HepG2 (cell line): ENCODE data around the gene SEPTIN3. TPM values are rescaled to one million over a fixed set of nuclear protein-coding genes. Genes with fewer than 3 reads are reported as not detected.

Experiments used
- EEA1 ChIP-seq: sonication (generic); formaldehyde crosslinking; IDR thresholded peaks from 2 replicates; pipeline ENCODE4 v1.5.1; 2020; ENCODE audit warnings: mild to moderate bottlenecking, missing genetic modification reagents, borderline replicate concordance
- GLI4 ChIP-seq: sonication (generic); formaldehyde crosslinking; IDR thresholded peaks from 2 replicates; pipeline ENCODE4 v1.5.1; 2020; ENCODE audit warnings: missing genetic modification reagents, mild to moderate bottlenecking, moderate library complexity, borderline replicate concordance
- GTF3A ChIP-seq: sonication (generic); formaldehyde crosslinking; conservative IDR thresholded peaks from 2 replicates; pipeline ENCODE4 v1.4.0; 2020; ENCODE audit warnings: mild to moderate bottlenecking, missing genetic modification reagents
- MXD4 ChIP-seq: IDR thresholded peaks from 2 replicates; pipeline ENCODE4 v1.6.1; 2016; ENCODE audit warnings: mild to moderate bottlenecking, missing biosample characterization, missing genetic modification reagents
- PRMT3 ChIP-seq: sonication (generic); formaldehyde crosslinking; IDR thresholded peaks from 2 replicates; pipeline ENCODE4 v1.8.1; 2022; ENCODE audit warnings: low read depth, mild to moderate bottlenecking, moderate library complexity, missing genetic modification reagents, borderline replicate concordance
- ZNF44 ChIP-seq: sonication (generic); formaldehyde crosslinking; IDR thresholded peaks from 2 replicates; pipeline ENCODE4 v1.5.1; 2020; ENCODE audit warnings: mild to moderate bottlenecking, missing genetic modification reagents
- ZNF556 ChIP-seq: sonication (generic); formaldehyde crosslinking; IDR thresholded peaks from 2 replicates; pipeline ENCODE4 v1.4.0; 2020; ENCODE audit warnings: mild to moderate bottlenecking, missing genetic modification reagents, borderline replicate concordance
- ZNF652 ChIP-seq: IDR thresholded peaks from 2 replicates; pipeline ENCODE4 v1.6.1; 2016; ENCODE audit warnings: low read depth, borderline replicate concordance
- ZNF777 ChIP-seq: sonication (generic); formaldehyde crosslinking; IDR thresholded peaks from 2 replicates; pipeline ENCODE4 v1.4.0; 2020; ENCODE audit warnings: missing genetic modification reagents
- polyA plus RNA-seq, 8 experiments: library from polyadenylated mRNA; depleted of rRNA in 3 of 8; stranded (reverse) in 7 of 8; unstranded in 1 of 8; fragments of >200 nt; fragmentation: Illumina TruSeq in 4 of 8; extraction: Trizol in 4 of 8; gene quantifications; 2 replicates each; pipeline versions ENCODE4 v1.2.1 to v1.2.3, GENCODE V29; 2011 to 2016; ENCODE audit warnings: low read depth in 4 of 8, missing spikeins in 1 of 8, mixed read lengths in 1 of 8; ENCODE audit not compliant: insufficient read depth in 1 of 8
- total RNA-seq, 5 experiments: library from RNA; depleted of rRNA; stranded (reverse); fragments of >200 nt; fragmentation: Illumina TruSeq; extraction: Trizol; gene quantifications; 2 replicates each; pipeline ENCODE4 v1.2.3, GENCODE V29; 2016; ENCODE audit warnings: low read depth in 1 of 5
- TF ChIP-seq, protein P1 (sequence below): sonication (generic); formaldehyde crosslinking; IDR thresholded peaks from 2 replicates; pipeline ENCODE4 v1.4.0; 2020; ENCODE audit warnings: missing genetic modification reagents, borderline replicate concordance
- TF ChIP-seq, protein P2 (sequence below), 2 experiments: sonication (generic) in 1 of 2; formaldehyde crosslinking in 1 of 2; IDR thresholded peaks; 2 replicates each; pipeline versions ENCODE4 v1.6.1 to v1.9.0; 2014 to 2022; ENCODE audit warnings: antibody characterized with exemption in 1 of 2, borderline replicate concordance in 1 of 2, inconsistent platforms in 1 of 2, low read depth in 1 of 2, missing genetic modification reagents in 1 of 2
- TF ChIP-seq, protein P3 (sequence below): sonication (generic); formaldehyde crosslinking; IDR thresholded peaks from 2 replicates; pipeline ENCODE4 v1.4.0; 2020; ENCODE audit warnings: missing genetic modification reagents
- TF ChIP-seq, protein P4 (sequence below): sonication (generic); formaldehyde crosslinking; IDR thresholded peaks from 2 replicates; pipeline ENCODE4 v1.5.1; 2020; ENCODE audit warnings: mild to moderate bottlenecking, missing genetic modification reagents, borderline replicate concordance

The SEPTIN3 gene
- total and polyA plus RNA-seq, 2 of the 13 experiments (the other 11 are each of a cell fraction or from before 2014, with no cell fraction given), result 0.04 TPM; not detected in 1

DNA sequence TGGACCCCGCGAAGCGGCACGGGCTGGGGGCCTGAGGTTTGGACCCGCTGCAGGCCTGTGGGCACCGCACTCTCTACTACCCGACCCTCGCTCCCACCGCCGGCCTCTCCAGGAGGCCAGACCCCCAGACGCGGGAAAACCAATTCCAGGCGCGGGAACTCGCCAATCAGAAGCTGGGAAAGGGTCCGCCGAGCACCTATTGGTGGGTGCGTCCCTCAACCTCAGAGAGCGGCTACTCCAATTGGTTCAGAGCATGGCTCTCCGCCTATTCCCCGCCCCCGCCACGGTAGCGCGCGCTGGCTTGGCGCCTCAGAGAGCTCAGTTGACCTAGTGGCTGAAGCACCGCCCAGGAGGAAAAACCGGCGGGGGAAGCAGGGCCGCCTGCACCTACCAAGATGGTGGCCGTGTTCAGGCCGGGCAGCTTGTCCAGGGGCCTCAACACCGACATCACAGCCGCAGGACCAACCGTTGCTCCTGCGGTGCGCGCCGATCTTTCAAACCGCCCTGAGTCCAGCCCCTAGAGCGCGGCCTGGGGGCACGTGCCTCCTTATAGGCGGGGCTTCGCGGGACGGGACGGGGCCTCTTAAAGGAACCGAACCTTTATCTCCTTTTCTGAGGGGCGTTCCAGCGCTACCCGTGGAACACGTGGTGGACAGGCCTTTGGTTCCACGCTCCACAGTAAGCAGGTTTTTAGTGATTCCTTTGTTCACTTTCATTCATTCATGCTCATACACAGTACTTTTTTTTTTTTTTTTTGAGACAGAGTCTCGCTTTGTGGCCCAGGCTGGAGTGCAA lies 22.4 kb upstream of the SEPTIN3 start, which contains the start of gene CENPM (continued):
- TF ChIP-seq, protein P1, sequence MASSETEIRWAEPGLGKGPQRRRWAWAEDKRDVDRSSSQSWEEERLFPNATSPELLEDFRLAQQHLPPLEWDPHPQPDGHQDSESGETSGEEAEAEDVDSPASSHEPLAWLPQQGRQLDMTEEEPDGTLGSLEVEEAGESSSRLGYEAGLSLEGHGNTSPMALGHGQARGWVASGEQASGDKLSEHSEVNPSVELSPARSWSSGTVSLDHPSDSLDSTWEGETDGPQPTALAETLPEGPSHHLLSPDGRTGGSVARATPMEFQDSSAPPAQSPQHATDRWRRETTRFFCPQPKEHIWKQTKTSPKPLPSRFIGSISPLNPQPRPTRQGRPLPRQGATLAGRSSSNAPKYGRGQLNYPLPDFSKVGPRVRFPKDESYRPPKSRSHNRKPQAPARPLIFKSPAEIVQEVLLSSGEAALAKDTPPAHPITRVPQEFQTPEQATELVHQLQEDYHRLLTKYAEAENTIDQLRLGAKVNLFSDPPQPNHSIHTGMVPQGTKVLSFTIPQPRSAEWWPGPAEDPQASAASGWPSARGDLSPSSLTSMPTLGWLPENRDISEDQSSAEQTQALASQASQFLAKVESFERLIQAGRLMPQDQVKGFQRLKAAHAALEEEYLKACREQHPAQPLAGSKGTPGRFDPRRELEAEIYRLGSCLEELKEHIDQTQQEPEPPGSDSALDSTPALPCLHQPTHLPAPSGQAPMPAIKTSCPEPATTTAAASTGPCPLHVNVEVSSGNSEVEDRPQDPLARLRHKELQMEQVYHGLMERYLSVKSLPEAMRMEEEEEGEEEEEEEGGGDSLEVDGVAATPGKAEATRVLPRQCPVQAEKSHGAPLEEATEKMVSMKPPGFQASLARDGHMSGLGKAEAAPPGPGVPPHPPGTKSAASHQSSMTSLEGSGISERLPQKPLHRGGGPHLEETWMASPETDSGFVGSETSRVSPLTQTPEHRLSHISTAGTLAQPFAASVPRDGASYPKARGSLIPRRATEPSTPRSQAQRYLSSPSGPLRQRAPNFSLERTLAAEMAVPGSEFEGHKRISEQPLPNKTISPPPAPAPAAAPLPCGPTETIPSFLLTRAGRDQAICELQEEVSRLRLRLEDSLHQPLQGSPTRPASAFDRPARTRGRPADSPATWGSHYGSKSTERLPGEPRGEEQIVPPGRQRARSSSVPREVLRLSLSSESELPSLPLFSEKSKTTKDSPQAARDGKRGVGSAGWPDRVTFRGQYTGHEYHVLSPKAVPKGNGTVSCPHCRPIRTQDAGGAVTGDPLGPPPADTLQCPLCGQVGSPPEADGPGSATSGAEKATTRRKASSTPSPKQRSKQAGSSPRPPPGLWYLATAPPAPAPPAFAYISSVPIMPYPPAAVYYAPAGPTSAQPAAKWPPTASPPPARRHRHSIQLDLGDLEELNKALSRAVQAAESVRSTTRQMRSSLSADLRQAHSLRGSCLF (CRISPR knock-in tag), result peak; percentile 65; the same call in 1 of the 2 replicates
- 0 out of 2 replicates have a peak, but pooled peaks have one; percentile 34 for TF ChIP-seq ZNF777 (CRISPR knock-in tag)
- TF ChIP-seq GTF3A (CRISPR knock-in tag), result 0 out of 2 replicates have a peak, but pooled peaks have one; percentile 44
- peak; percentile 78; the same call in 1 of the 2 replicates for TF ChIP-seq PRMT3 (CRISPR knock-in tag)
- TF ChIP-seq ZNF556, result no peak
- TF ChIP-seq EEA1, result no peak; the same call in 1 of the 2 replicates
- 0 out of 2 replicates have a peak, but pooled peaks have one; percentile 42 for TF ChIP-seq GLI4
- TF ChIP-seq, protein P2, sequence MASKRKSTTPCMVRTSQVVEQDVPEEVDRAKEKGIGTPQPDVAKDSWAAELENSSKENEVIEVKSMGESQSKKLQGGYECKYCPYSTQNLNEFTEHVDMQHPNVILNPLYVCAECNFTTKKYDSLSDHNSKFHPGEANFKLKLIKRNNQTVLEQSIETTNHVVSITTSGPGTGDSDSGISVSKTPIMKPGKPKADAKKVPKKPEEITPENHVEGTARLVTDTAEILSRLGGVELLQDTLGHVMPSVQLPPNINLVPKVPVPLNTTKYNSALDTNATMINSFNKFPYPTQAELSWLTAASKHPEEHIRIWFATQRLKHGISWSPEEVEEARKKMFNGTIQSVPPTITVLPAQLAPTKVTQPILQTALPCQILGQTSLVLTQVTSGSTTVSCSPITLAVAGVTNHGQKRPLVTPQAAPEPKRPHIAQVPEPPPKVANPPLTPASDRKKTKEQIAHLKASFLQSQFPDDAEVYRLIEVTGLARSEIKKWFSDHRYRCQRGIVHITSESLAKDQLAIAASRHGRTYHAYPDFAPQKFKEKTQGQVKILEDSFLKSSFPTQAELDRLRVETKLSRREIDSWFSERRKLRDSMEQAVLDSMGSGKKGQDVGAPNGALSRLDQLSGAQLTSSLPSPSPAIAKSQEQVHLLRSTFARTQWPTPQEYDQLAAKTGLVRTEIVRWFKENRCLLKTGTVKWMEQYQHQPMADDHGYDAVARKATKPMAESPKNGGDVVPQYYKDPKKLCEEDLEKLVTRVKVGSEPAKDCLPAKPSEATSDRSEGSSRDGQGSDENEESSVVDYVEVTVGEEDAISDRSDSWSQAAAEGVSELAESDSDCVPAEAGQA (IDR thresholded peaks at IDR 0.05; ENCODE audit: low read depth), result no peak
- TF ChIP-seq, protein P2 (CRISPR knock-in tag; IDR thresholded peaks at IDR 0.05; ENCODE audit: borderline replicate concordance), result no peak
- TF ChIP-seq MXD4 (CRISPR knock-in tag), result peak; percentile 66; the same call in 1 of the 2 replicates
- TF ChIP-seq ZNF44 (CRISPR knock-in tag), result peak; percentile 94
- TF ChIP-seq, protein P3, sequence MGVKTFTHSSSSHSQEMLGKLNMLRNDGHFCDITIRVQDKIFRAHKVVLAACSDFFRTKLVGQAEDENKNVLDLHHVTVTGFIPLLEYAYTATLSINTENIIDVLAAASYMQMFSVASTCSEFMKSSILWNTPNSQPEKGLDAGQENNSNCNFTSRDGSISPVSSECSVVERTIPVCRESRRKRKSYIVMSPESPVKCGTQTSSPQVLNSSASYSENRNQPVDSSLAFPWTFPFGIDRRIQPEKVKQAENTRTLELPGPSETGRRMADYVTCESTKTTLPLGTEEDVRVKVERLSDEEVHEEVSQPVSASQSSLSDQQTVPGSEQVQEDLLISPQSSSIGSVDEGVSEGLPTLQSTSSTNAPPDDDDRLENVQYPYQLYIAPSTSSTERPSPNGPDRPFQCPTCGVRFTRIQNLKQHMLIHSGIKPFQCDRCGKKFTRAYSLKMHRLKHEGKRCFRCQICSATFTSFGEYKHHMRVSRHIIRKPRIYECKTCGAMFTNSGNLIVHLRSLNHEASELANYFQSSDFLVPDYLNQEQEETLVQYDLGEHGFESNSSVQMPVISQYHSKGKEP (CRISPR knock-in tag), result no peak
- no peak for TF ChIP-seq ZNF652
- TF ChIP-seq, protein P4, sequence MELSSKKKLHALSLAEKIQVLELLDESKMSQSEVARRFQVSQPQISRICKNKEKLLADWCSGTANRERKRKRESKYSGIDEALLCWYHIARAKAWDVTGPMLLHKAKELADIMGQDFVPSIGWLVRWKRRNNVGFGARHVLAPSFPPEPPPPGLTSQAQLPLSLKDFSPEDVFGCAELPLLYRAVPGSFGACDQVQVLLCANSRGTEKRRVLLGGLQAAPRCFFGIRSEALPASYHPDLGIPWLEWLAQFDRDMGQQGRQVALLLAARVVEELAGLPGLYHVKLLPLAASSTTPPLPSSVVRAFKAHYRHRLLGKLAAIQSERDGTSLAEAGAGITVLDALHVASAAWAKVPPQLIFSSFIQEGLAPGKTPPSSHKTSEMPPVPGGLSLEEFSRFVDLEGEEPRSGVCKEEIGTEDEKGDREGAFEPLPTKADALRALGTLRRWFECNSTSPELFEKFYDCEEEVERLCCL (CRISPR knock-in tag), result peak; percentile 83
